D721Med (cell line): ENCODE measurements around the gene COPS4.
"Not testable (repeated sequence)": the region's sequence is repeated elsewhere in the genome, so short reads cannot be mapped to it uniquely, and the experiment has no call there.

Experiments
- DNase-seq: peaks from one replicate; pipeline ENCODE4 v3.0.0; 2011; ENCODE audit warnings: low spot score; ENCODE audit not compliant: insufficient read length
- FAIRE-seq: peaks from 2 replicates; lab custom pipeline; 2011; peaks lifted over from hg19 to GRCh38; lab: Jason Lieb, UNC
- CTCF ChIP-seq: IDR thresholded peaks from 2 replicates; pipeline ENCODE4 v1.5.1; 2012; ENCODE audit warnings: mild to moderate bottlenecking, control low read depth; ENCODE audit not compliant: insufficient read depth; ENCODE audit errors: missing control alignments

Gene COPS4

DNA sequence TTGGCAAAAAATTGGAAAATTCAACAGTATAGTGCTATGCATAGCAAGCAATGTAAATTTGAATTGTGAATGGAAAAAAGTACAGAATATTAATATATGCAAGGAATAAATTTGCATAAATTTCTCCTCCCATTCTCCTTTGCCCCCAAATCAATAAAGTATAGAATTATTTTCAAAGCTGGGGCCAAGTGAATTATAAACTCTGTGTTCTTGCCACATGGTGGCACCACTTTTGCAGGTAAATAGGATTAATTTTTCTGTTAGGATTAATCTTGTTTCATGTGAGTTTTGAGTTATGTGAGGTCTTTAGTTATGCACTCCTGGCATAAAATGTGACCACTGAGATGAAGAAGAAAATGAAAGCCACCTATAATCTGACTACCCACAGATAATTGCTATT, 19.9 kb downstream of the COPS4 start:
- FAIRE-seq (peak; percentile 77), DNase-seq (no peak)
- peak; percentile 57 for TF ChIP-seq CTCF

- FAIRE-seq (no peak), DNase-seq (no peak)
- TF ChIP-seq CTCF = no peak
These were observed 27.8 kb downstream of the COPS4 start for GRCh38 chr4:83062739-83063138.

GRCh38 chr4:83065266-83065665, 30.3 kb downstream of the COPS4 start:
- no peak for DNase-seq
- FAIRE-seq = no peak
- TF ChIP-seq CTCF = no peak

- no peak for FAIRE-seq
- DNase-seq = no peak
- no peak for TF ChIP-seq CTCF
These were observed 32.2 kb downstream of the COPS4 start for GRCh38 chr4:83067058-83067639.

DNA sequence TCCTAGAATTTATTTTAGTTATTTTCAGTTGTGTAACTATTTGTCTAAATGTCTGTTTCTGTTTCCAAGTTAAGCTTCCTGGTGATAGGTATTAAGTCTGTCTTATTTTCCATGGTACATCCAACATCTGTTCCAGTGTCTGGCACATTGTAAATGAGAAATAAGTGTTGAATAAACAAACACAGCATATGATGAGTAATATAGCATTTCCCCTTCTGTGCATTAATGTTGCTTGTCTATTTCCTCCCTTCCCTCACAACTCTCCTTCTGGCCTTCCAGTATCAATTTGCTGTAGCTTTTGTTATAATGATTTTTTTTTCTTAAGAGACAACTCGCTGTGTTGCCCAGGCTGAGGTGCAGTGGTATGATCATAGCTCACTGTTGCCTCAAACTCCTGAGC, 36.1 kb downstream of the COPS4 start:
- TF ChIP-seq CTCF = no peak
- DNase-seq (no peak), FAIRE-seq (no peak)

DNA sequence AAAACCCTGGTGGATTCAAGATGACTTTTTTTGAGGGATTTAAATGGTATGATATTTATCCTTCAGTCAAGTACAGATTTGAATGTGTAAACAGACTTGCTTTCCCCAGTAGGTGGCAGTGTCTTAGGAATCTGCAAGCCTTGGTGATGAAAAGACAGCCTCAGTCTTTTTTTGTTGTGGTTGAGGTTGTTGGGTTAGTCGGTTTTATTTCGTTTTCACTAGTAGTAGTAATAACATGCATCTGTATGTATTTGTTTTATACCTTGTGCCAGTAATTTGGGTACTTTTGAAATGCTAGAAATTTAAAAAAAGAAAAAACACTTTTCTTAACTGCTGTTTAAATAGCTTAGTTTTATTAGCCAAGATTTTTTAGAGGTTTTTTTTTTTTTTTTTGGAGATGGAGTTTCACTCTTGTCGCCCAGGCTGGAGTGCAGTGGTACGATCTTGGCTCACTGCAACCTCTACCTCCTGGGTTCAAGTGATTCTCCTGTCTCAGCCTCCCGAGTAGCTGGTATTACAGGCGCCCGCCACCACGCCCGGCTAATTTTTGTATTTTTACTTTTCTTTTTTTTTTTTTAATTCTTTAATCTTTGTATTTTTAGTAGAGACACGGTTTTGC, 39.2 kb downstream of the COPS4 start:
- peak; percentile 79 for TF ChIP-seq CTCF
- peak; percentile 29 for DNase-seq
- FAIRE-seq = peak; percentile 87

DNA sequence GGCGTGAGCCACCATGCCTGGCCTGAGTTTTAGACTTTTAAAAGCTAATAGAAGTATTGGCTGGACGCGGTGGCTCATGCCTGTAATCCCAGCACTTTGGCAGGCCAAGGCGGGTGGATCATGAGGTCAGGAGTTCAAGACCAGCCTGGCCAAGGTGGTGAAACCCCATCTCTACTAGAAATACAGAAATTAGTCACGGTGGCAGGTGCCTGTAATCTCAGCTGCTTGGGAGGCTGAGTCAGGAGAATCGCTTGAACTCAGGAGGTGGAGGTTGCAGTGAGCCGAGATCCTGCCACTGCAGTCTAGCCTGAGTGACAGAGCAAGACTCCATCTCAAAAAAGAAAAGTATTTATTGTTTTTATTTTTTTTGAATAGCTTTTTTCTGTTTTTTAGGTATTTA, 39.8 kb downstream of the COPS4 start:
- not testable (repeated sequence) for DNase-seq, FAIRE-seq
